ENCODE data around the gene NNAT.

Gene NNAT

DNA sequence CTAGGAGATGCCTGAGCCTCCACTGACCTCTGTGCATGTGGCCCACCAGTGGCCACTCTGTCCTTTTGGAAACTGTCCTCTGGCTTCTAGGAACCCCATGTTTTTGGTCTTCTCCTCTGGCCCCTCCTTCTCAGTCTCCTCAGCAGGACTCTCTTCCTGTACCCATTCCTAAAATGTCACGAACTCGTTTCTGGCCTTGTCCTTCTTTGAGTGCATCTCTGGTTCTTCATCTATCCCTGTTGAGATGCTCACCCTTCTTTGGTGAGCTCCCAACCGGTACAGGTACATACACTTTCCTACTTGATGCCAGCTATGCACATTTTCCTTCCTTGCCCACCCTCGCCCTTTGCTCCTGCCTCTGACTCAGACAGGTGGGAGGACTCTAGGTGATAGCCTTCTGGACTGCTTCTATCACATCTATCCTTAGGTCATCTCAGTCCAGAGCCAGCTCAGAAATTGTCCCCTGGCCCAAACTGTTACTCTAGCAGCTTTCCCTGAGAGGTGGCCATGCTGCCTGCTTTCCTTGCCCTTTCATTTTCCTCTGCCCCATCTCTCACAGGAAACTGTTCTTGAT lies 14.8 kb upstream of the NNAT start:
- in situ Hi-C loops (cut with MboI; ENCODE audit: low pct_unique_long_range_greater_than_20kb, low sequenced_read_pairs, unreplicated experiment), result no loop called here
- TF ChIP-seq, protein P1, sequence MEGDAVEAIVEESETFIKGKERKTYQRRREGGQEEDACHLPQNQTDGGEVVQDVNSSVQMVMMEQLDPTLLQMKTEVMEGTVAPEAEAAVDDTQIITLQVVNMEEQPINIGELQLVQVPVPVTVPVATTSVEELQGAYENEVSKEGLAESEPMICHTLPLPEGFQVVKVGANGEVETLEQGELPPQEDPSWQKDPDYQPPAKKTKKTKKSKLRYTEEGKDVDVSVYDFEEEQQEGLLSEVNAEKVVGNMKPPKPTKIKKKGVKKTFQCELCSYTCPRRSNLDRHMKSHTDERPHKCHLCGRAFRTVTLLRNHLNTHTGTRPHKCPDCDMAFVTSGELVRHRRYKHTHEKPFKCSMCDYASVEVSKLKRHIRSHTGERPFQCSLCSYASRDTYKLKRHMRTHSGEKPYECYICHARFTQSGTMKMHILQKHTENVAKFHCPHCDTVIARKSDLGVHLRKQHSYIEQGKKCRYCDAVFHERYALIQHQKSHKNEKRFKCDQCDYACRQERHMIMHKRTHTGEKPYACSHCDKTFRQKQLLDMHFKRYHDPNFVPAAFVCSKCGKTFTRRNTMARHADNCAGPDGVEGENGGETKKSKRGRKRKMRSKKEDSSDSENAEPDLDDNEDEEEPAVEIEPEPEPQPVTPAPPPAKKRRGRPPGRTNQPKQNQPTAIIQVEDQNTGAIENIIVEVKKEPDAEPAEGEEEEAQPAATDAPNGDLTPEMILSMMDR (IDR thresholded peaks at IDR 0.05; ENCODE audit: extremely low read depth, insufficient read depth, missing control alignments), result no peak
- no peak for DNase-seq (ENCODE audit: low spot score)

- in situ Hi-C loops (cut with MboI; ENCODE audit: low pct_unique_long_range_greater_than_20kb, low sequenced_read_pairs, unreplicated experiment), result no loop called here
- TF ChIP-seq, protein P1 (IDR thresholded peaks at IDR 0.05; ENCODE audit: extremely low read depth, insufficient read depth, missing control alignments), result no peak
- DNase-seq (ENCODE audit: low spot score), result no peak
Measured at GRCh38 chr20:37510226-37510625, 10.8 kb upstream of the NNAT start.

DNA sequence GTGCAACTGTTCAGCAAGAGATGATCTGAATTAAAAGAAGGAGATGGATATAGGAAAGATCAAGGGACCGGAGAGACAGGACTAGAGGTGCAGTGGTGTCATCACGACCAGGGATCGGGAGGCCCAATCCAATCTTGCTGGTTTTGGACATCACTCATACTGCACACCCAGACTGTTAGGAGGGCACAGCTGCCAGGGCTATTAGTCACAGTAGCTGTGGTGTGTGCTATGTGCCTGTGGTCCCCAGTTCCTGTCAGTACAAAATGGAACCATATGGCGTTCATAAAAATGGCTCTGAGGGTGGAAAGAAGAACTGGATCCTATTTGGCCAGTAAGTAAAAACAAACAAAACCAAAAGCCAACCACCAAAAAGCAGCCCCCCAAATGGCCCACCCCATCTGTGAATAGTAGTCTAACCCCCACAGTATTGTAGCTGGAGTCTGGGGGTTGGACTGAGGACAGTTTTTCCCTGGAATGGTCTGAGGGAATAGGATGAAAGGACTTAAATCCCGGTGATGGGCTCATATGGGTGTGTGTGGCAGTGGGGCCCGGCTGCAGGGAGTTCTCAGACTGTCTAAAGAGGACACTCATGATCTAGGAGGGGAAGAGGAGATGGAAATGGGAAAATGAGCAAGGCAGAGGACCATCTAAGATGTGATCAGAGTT lies 9.3 kb upstream of the NNAT start:
- in situ Hi-C loops (cut with MboI; ENCODE audit: low pct_unique_long_range_greater_than_20kb, low sequenced_read_pairs, unreplicated experiment), result no loop called here
- DNase-seq (ENCODE audit: low spot score), result no peak
- TF ChIP-seq, protein P1 (IDR thresholded peaks at IDR 0.05; ENCODE audit: extremely low read depth, insufficient read depth, missing control alignments), result no peak

DNA sequence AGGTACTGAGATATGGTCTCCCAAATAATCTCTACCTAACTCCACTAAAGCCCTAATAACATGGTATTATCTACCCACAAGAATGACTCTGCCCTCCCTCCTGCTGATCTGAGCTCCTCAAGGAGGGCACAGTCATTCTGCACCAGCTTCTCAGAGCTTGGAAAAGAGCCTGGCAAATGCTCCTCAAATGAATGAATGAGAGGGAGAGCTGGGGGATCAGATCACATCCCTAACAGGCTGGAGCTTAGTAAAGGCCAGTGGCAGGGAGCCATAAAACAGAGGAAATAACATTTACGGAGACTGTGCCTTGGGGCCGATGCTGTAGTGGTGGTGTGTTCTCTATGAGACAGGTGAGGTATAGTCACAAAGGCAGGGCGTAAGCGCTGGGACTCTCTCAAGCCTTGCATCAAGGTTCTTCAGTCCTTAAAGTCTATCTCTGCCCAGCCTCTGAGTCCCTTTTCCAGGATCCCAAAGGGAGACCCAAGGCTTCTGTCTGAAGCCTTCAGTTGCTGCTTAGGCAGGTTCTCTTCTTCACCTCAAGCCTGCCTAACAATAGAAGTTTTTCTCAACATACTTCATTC lies 7.2 kb upstream of the NNAT start:
- in situ Hi-C loops (cut with MboI; ENCODE audit: low pct_unique_long_range_greater_than_20kb, low sequenced_read_pairs, unreplicated experiment), result no loop called here
- TF ChIP-seq, protein P1 (IDR thresholded peaks at IDR 0.05; ENCODE audit: extremely low read depth, insufficient read depth, missing control alignments), result no peak
- no peak for DNase-seq (ENCODE audit: low spot score)

- in situ Hi-C loops (cut with MboI; ENCODE audit: low pct_unique_long_range_greater_than_20kb, low sequenced_read_pairs, unreplicated experiment), result no loop called here
- DNase-seq (ENCODE audit: low spot score), result no peak
- TF ChIP-seq, protein P1 (IDR thresholded peaks at IDR 0.05; ENCODE audit: extremely low read depth, insufficient read depth, missing control alignments), result no peak
Measured at GRCh38 chr20:37515876-37516275, 5.2 kb upstream of the NNAT start.

DNA sequence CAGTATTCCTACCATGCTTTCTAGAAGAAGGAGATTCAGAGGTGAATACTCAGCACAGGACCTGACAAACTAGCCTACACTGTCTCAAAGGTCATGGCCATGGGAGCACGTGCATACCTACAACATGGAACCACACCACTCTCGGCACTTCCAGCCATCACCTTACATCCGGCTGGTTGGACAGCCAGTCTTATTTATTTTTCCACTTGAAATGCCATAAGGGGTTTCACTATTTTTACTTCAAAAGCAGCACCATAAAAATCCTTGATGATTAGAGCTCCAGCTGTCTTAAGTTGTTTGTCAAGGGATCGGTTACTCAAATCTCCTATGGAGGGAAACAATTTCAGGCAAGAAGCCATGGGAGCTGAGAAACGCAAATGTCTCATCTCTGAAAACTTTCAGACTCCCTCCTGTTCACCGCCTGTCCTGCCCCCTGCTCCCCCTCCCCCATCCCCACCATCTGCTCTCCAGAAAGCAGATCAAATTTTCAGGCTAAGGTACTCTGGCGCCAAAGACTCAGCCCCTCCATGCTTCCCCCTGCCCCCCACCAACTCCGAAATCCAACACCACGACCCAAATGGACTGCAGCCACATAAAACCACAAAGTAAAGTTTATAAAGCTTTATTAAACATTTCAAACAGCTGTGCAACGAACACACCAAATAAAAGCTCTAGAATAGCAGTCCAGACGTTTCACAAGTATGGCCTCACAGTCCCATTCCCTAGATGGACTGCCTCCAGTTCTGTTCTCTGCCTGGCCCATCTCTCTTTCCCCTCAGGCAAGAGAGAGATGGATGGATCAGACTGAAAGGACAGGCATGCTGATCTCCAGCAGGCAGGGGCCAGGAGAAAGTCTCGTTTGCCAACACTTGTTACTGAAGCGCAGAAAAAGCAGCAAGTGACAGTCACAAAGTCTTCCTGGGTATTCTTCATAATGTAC lies 4.0 kb upstream of the NNAT start:
- DNase-seq (ENCODE audit: low spot score), result no peak
- TF ChIP-seq, protein P1 (IDR thresholded peaks at IDR 0.05; ENCODE audit: extremely low read depth, insufficient read depth, missing control alignments), result no peak
- in situ Hi-C loops (cut with MboI; ENCODE audit: low pct_unique_long_range_greater_than_20kb, low sequenced_read_pairs, unreplicated experiment), result no loop called here

Measured in GM13977 (cell line).